PC-9 (cell line): ENCODE results near the gene UNC5CL. TPM values are rescaled to one million over a fixed set of nuclear protein-coding genes. Genes with fewer than 3 reads are reported as not detected.

Experiments
- BruUV-seq: library from RNA; stranded (reverse); fragments of 400-500 nt; replicated peaks from 2 replicates; lab custom pipeline; 2021; lab: Mats Ljungman, UMichigan
- CTCF ChIA-PET: fragments of 300-600 bp; sonication (Branson Sonifier 250); formaldehyde crosslinking; loops from one replicate; lab custom pipeline; 2022; ENCODE audit warnings: antibody characterized with exemption; lab: Charles Lee
- POLR2A ChIA-PET: fragments of 300-600 bp; sonication (Branson Sonifier 250); formaldehyde crosslinking; loops from one replicate; lab custom pipeline; 2022; ENCODE audit warnings: antibody characterized with exemption; ENCODE audit not compliant: unreplicated experiment; lab: Charles Lee
- DNase-seq, 2 experiments: peaks; one replicate each; pipeline versions ENCODE4 v3.0.0 to v3.0.0-alpha.2; 2015 to 2022; ENCODE audit warnings: mixed read lengths in 1 of 2
- H2AFZ ChIP-seq: fragments of 200-600 bp; sonication (generic); 2 replicates; pipeline ENCODE4 v1.8.1; 2017; ENCODE audit warnings: antibody characterized with exemption
- H3F3A ChIP-seq: fragments of 200-600 bp; sonication (generic); 2 replicates; pipeline ENCODE4 v1.8.1; 2017; ENCODE audit warnings: antibody characterized with exemption, mild to moderate bottlenecking, low read depth; ENCODE audit not compliant: insufficient read depth
- H3K27ac ChIP-seq: fragments of 200-600 bp; sonication (generic); 2 replicates; pipeline ENCODE4 v1.6.1; 2016; ENCODE audit warnings: mixed run types
- H3K27me3 ChIP-seq: fragments of 200-600 bp; sonication (generic); 2 replicates; pipeline ENCODE4 v1.6.1; 2016; ENCODE audit warnings: low read depth, mixed run types; ENCODE audit not compliant: insufficient read depth
- H3K36me3 ChIP-seq: fragments of 200-600 bp; sonication (generic); 2 replicates; pipeline ENCODE4 v1.6.1; 2016; ENCODE audit warnings: low read depth, mixed run types
- H3K4me1 ChIP-seq: fragments of 200-600 bp; sonication (generic); replicated peaks from 2 replicates; pipeline ENCODE4 v1.6.1; 2016; ENCODE audit warnings: mixed run types; ENCODE audit not compliant: insufficient read depth
- H3K4me2 ChIP-seq: fragments of 200-600 bp; sonication (generic); 2 replicates; pipeline ENCODE4 v1.6.1; 2017; ENCODE audit warnings: mixed run types
- H3K4me3 ChIP-seq: fragments of 200-600 bp; sonication (generic); 2 replicates; pipeline ENCODE4 v1.6.1; 2016; ENCODE audit warnings: mixed run types
- H3K79me2 ChIP-seq: fragments of 200-600 bp; sonication (generic); 2 replicates; pipeline ENCODE4 v1.6.1; 2017; ENCODE audit warnings: low read depth, mixed run types
- H3K9me2 ChIP-seq: fragments of 200-600 bp; sonication (generic); 2 replicates; pipeline ENCODE4 v1.8.1; 2017; ENCODE audit warnings: mild to moderate bottlenecking; ENCODE audit not compliant: insufficient read depth
- H3K9me3 ChIP-seq: fragments of 200-600 bp; sonication (generic); 2 replicates; pipeline ENCODE4 v1.8.1; 2016; ENCODE audit warnings: low read depth; ENCODE audit not compliant: insufficient read depth
- H4K20me1 ChIP-seq: fragments of 200-600 bp; sonication (generic); 2 replicates; pipeline ENCODE4 v1.8.1; 2017; ENCODE audit not compliant: insufficient read depth
- CTCF ChIP-seq: fragments of 200-600 bp; sonication (generic); conservative IDR thresholded peaks from 2 replicates; pipeline ENCODE4 v1.6.1; 2017; ENCODE audit warnings: mixed run types, antibody characterized with exemption, mild to moderate bottlenecking, moderate library complexity
- EZH2 ChIP-seq: fragments of 200-600 bp; sonication (generic); IDR thresholded peaks from 2 replicates; pipeline ENCODE4 v1.8.0; 2017; ENCODE audit warnings: antibody characterized with exemption, low read depth
- intact Hi-C: fragments of 100-400 bp; cut with micrococcal nuclease; formaldehyde crosslinking; loops from one replicate; pipeline ENCODE4 v1.10.0; 2022; ENCODE audit not compliant: unreplicated experiment
- total RNA-seq: library from RNA; stranded (reverse); gene quantifications from 2 replicates; pipeline ENCODE4 v1.2.3, GENCODE V29; 2021

The UNC5CL gene
- total RNA-seq, 1 experiment from 2014 or later = 1.7 TPM

- Histone ChIP-seq H3F3A (no peaks in the 10 kb centered on the region), H3K9me3 (no peaks in the 10 kb centered on the region), H3K27ac (no peak overlapping the region), H3K4me2 (no peak overlapping the region), H3K4me1 (peaks cover 9% of the 10 kb centered on the region; the same call in 1 of the 2 replicates), H3K79me2 (no peaks in the 10 kb centered on the region), H3K27me3 (no peaks in the 10 kb centered on the region; the same call in 1 of the 2 replicates), H3K9me2 (no peaks in the 10 kb centered on the region), H2AFZ (no peak overlapping the region), H4K20me1 (no peaks in the 10 kb centered on the region), H3K36me3 (no peaks in the 10 kb centered on the region), H3K4me3 (no peak overlapping the region)
- no peak for TF ChIP-seq EZH2
- TF ChIP-seq CTCF = no peak
- CTCF ChIA-PET = no interaction called here
- BruUV-seq = no TSS peak
- no peak for DNase-seq
- intact Hi-C loops = no loop called here
- POLR2A ChIA-PET = no interaction called here
Measured at GRCh38 chr6:41033776-41034175, 5.2 kb downstream of the UNC5CL start.

- no TSS peak for BruUV-seq
- POLR2A ChIA-PET = no interaction called here
Measured at GRCh38 chr6:41032830-41033229, 6.2 kb downstream of the UNC5CL start.

GRCh38 chr6:41028561-41029412, 10.2 kb downstream of the UNC5CL start:
- Histone ChIP-seq H3K4me2 (peak overlapping the region; percentile 79), H3K27me3 (no peaks in the 10 kb centered on the region; the same call in 1 of the 2 replicates), H3F3A (no peaks in the 10 kb centered on the region), H3K9me3 (no peaks in the 10 kb centered on the region), H3K4me1 (no peaks in the 10 kb centered on the region), H3K36me3 (no peaks in the 10 kb centered on the region), H3K4me3 (peak overlapping the region; percentile 47; the same call in 1 of the 2 replicates), H3K27ac (no peak overlapping the region), H2AFZ (peak overlapping the region; percentile 71; the same call in 1 of the 2 replicates), H4K20me1 (no peaks in the 10 kb centered on the region), H3K9me2 (no peaks in the 10 kb centered on the region), H3K79me2 (no peaks in the 10 kb centered on the region)
- ChIA-PET POLR2A (no interaction called here), CTCF (interaction anchor here (0.9 to 1.9 kb wide), 6 partner anchors 8 to 700 kb away, joined by 3 to 9 read pairs (median 3); partner anchors contain the start of gene UNC5CL)
- intact Hi-C loops = loop anchor here (1.0 to 5.0 kb wide), 3 partner anchors 8 to 700 kb away; no protein-coding TSS in a partner anchor
- no TSS peak for BruUV-seq
- DNase-seq = no peak
- no peak for TF ChIP-seq EZH2
- no peak for TF ChIP-seq CTCF

More at GRCh38 chr6:41032830-41033229, 6.2 kb downstream of the UNC5CL start:
- intact Hi-C loops = no loop called here
- H3F3A ChIP-seq = no peaks in the 10 kb centered on the region
- no peak overlapping the region for H3K4me3 ChIP-seq
- H2AFZ ChIP-seq = no peak overlapping the region
- no peak for TF ChIP-seq EZH2
- no peak for TF ChIP-seq CTCF
- no peaks in the 10 kb centered on the region for H3K79me2 ChIP-seq
- CTCF ChIA-PET = no interaction called here
- no peaks in the 10 kb centered on the region for H3K9me2 ChIP-seq
- no peaks in the 10 kb centered on the region for H3K36me3 ChIP-seq
- H4K20me1 ChIP-seq = no peaks in the 10 kb centered on the region
- no peaks in the 10 kb centered on the region; the same call in 1 of the 2 replicates for H3K27me3 ChIP-seq
- H3K9me3 ChIP-seq = no peaks in the 10 kb centered on the region
- H3K4me1 ChIP-seq = peaks cover 9% of the 10 kb centered on the region; the same call in 1 of the 2 replicates
- no peak overlapping the region for H3K4me2 ChIP-seq
- H3K27ac ChIP-seq = no peak overlapping the region
- no peak for DNase-seq
